Endothelial cell of umbilical vein (primary cell): ENCODE measurements around the gene PCBD2.

Experiments
- CTCF ChIP-seq, 2 donors: IDR thresholded peaks; 1 replicate in 1 of 2; 2 replicates in 1 of 2; pipeline ENCODE4 v1.5.1; 2011; ENCODE audit warnings: low read length in 2 of 2, mild to moderate bottlenecking in 2 of 2, moderate library complexity in 2 of 2, control low read depth in 1 of 2, inconsistent platforms in 1 of 2, low read depth in 1 of 2; ENCODE audit not compliant: insufficient read depth in 1 of 2; ENCODE audit errors: extremely low read depth in 1 of 2
- EZH2 ChIP-seq: IDR thresholded peaks from 2 replicates; pipeline ENCODE4 v1.6.1; 2012; ENCODE audit warnings: borderline replicate concordance, low read depth, mild to moderate bottlenecking, moderate library complexity, low read length, inconsistent platforms; ENCODE audit not compliant: severe bottlenecking
- MYC ChIP-seq: IDR thresholded peaks from one replicate; pipeline ENCODE4 v1.6.1; 2011; ENCODE audit warnings: mild to moderate bottlenecking, low read depth, low read length
- POLR2AphosphoS5 ChIP-seq: IDR thresholded peaks from 2 replicates; pipeline ENCODE4 v1.6.1; 2012; ENCODE audit warnings: low read depth, mild to moderate bottlenecking, control low read depth, low read length, moderate library complexity; ENCODE audit not compliant: insufficient read depth
- TF ChIP-seq, protein P1 (sequence below): IDR thresholded peaks from 2 replicates; pipeline ENCODE4 v1.6.1; 2011; ENCODE audit not compliant: insufficient read depth, insufficient read length

GRCh38 chr5:134995850-134996402 lies 91.0 kb downstream of the PCBD2 start:
- TF ChIP-seq CTCF (IDR thresholded peaks at IDR 0.05; ENCODE audit: extremely low read depth in 1 of 2, insufficient read depth in 1 of 2, low read depth in 1 of 2, low read length in 2 of 2) (no peak), EZH2 (no peak), POLR2AphosphoS5 (no peak), MYC (no peak)
- TF ChIP-seq, protein P1, sequence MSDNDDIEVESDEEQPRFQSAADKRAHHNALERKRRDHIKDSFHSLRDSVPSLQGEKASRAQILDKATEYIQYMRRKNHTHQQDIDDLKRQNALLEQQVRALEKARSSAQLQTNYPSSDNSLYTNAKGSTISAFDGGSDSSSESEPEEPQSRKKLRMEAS: no peak
